ENCODE data around the gene COL18A1.

The COL18A1 gene

DNA sequence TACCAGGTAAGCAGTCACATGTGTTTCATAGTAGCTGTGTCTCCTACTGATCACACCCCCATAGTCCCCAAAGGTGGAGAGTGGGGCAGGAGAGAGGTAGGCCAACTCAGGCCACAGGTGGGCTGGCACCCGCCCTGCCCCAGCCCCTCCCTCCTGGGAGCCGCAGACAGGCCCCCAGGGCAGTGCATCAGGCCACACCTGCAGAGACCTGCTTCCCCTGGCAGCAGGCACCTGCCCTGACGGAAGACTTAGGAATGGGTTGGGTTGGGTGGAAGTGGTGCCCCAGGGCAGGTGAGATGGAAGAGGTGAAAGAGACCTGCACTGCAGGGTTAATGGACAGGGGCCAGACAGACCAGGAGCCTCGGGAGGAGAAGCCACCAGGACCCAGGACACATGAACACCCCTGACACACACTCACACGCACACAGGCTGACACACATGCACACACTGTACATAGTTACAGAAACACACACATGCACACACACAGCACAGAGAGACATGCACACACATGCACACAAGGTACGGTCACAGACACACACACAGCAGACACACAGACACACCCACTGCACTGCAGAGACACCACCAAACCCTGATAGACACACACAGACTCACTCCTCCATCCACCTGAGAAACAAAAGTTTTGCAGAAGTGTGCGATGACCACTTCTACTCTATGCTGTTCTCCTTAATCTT is 1.7 kb upstream of the COL18A1 start:
- DNase-seq: no peak

DNA sequence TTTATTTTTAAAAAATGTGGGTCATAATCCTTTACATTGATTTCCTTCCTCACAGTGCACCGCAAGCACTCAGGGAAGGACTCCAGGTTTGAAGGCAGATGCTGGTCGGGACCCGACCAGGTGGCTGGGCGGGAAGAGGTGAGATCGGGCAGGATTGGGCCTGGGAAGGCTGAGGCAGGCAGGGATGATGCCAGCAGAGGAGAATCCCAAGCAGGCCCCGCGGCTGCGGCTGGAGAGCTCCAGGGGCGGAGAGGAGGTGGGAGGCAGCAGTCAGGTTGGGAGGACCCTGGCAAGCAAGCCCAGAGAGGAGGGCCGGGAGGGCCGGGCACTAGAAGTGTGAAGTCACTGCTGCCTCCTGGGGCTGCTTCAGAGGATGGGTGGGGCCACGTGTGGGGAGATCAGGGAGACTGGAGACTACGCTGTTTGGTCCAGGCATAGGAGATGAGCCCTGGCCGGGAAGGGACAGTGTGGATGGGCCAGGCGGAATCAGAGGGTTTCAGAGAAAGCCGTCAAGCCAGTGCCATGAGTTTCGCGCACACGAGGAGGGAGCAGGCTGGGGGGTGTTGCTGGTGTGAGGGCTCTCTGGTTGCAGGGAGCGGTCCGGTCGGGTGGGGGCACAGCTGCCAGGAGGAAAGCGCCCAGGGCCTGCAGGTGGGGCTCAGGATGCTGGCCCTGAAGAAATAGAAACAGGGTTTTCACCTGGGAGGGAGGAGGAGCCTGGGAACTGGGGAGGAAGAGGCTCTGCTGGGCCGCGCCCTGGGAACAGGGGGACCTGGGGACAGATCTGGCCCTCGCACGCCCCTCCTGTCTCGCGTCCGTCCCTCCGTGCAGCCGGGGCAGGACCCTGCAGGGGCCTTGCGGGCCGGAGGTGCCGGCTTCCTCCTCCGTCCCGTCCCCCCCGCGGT is 888 bp upstream of the COL18A1 start:
- DNase-seq: no peak

DNA sequence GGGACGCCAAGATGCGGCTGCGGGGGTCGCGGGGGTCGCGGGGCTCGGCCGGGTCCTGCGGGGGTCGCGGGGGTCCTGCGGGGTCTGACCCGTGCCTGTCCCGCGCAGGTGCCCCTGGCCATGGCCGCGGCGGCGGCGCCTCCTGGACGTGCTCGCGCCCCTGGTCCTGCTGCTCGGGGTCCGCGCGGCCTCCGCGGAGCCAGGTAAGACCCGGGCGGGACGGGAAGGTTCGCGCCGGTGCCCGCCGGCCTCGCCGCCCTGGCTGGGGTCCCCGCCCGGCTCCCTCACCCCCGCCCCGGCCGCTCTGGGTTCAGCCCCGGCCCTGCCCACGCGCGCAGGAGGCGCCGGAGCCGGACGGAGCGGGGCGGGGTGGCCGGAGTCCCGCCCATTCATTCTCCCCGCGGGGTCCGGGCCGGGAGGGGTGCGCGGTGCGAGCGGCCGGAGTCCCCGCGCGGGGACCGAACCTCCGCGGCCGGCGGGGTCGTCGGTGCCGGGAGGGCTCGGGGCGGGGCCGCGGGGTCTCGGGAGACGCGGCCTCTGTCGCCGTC is 380 bp downstream of the COL18A1 start:
- no peak for DNase-seq

DNA sequence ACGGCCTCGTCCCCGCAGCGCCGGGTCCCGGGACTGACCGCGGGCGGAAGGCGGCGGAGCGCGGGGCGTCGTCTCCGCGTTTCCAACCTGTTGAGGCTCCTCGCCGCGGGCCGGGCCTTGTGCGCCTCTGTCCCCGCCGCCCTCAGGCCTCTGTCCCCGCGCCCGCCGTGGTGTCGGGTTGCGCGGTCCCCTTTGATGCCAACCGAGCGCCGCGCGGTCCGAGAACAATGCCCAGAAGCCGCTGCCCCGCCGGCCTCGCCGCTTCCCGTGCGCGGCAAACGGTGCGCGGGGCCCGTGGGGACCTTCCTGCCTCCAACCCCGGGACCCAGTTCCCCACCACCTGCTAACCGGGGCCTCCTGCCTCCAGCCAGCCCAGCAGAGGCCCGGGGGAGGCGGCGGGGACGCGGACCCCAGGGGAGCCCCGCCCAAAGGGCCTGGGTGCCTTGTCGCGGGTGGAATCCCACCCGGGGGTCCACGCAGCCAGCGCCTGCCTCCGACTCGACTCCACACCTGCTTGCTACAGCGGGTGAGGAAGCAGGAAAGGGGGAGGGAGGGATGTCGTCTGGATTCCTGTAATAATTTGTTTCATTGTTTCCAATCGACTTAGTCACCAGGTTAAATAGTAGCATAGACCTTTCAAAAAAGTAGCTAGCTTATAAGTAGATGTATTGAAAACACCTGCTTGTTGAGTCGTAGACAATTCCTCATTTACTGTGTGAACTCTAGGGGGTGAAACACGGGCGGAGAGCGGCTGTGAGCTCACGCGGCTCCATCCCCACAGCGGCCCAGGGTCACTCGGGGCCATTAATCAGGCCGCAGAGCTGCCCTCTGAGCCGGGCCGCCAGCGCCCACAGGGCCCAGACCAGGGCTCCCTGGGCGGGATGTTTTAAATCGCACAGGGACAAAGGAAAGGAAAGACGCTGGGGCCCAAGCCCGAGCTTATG is 1.1 kb downstream of the COL18A1 start:
- DNase-seq: no peak

DNA sequence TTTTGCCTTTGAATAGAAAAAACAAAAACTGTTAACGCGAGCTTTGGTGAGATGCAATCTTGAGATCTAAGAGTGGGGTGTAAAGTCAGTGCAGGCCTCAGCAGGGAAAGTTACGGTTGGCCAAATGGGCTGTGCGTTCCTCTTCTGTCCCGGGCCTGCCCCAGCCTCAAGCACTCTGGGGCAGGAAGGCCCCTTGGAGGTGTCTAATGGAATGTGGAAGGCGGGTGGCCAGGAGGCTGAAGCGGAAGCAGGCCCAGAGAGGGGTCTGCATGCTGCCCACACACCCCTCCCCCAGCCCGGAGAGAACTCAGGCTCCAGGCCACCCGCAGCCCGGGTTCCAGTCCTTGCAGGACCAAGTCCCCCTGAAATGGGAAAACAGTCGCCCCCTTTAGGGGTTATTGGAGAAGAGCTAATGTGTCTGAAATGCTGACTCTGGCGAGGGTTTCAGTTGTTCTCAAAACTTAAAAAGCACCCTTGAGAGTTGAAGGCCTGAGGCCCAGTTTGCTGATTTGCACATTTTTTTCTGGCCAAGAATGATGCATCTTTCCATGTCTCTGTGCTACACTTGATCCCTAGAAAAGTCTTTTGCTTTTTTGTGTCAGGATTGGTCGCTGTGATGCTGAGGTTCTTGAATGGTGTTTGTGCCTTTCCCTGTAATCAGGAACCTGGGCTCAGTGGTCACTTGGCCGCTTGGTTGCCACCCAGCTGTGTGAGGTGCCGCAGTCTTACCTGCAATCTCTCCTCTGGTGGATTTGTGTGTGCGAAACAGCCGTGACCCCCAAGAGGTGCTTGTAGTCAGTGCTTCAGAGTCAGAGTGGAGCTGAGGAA is 2.0 kb downstream of the COL18A1 start:
- DNase-seq: no peak

DNA sequence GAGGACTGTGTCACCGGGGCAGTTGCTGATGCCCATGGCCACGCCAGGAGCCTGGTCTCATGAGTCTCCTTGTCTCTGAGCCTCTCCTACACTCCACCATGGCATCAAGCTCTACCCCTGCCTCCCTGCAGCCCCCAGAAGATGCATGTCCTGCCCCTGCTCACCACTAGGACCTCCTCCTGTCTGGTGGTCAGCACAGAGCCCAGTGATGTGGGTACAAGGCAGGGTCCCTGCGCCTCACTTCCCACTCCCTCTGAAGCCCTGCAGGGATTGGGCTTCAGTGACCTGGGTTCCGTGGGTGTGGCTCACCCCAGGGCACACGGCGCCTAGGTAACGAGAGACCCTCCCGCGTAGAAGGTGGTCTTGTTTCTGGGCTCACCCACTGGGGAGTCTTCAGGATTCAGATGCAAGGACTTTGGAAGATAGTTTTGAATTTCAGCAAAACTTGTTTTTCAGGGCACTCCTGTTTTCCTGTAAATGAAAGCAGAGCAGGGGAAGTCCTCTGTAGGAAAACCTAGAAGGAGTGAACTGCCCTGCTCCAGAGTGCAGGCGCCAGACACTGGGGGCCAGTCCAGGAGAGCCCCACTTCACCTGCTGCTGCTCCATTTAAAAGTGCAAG is 2.8 kb downstream of the COL18A1 start:
- no peak for DNase-seq

DNA sequence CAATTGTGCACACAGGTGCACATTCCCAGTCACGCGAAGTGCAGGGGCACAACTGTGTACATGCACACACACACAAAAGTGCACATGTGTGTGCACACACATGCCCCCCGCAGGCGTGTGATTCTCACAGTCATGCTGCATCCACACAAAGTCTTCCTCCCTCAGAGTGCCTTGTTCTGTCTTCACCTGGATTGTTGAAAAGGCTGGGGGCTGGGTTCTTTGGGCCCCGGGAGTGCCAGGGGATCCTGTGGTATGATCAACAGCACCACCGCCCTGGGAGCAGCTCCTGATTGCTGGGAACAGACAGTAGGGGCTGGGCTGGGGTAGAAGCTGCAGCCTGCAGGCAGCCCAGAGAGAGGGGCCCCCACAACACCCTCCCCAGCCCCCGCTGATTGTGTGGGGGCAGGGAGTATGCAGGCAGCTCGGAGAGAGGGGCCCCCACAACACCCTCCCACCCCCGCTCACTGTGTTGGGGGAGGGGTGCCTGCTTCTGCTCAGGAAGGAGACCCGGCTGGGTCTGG is 3.4 kb downstream of the COL18A1 start:
- no peak for DNase-seq

DNA sequence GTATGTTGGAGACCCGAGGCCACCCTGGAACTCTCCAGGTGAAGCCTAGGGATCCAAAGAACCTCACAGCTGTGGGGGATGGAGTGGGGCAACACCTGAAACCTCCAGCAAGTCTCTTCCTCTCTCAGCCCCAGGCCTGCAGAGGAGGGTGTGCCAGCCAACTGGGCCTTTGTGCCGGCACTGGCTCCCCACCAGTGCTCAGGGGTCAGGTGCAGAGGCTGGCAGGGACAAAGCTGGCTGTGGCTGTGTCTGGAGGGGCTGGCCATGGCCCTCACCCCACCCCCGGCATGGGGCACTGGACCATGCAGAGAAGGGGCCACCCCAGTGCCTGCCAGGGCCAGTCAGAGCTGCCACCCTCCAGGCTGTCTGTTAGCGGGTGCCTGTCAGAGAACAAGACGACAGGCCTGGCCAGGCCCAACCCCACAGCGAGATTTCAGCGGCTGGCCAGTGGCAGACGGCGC is 3.9 kb downstream of the COL18A1 start:
- no peak for DNase-seq

DNA sequence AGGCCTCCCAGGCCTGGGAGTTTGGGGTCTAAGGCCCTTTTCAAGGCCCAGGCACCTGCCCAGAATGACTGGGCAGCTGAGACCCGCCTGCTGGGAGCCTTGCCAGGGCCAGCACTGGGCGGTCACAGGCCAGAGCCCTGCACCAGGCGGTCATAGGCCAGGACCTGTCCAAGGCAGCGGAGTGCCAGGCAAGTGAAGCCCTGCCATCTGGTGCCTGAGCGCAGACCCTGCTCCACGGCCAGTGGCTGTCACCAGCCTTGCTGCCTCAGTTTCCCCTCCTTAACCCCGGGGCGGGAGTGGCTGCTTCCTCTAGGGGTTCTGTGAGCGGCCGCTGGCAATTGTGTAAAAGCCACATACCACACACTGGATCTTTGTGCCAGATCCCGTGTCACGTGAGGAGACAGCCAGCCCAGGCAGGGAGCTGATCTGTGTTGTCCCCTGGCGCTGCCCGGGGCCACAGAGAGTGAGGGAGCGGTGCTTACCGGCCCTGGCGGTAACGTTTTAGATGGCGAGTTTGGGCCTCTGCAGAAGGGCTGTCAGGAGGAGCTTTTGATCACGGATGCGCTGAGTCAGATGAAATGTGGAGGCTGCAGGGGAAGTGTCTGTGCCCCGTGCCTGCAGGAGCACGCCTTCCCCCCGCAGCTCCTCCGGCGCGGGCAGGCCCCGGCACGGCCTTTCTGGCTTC is 4.6 kb downstream of the COL18A1 start:
- no peak for DNase-seq

DNA sequence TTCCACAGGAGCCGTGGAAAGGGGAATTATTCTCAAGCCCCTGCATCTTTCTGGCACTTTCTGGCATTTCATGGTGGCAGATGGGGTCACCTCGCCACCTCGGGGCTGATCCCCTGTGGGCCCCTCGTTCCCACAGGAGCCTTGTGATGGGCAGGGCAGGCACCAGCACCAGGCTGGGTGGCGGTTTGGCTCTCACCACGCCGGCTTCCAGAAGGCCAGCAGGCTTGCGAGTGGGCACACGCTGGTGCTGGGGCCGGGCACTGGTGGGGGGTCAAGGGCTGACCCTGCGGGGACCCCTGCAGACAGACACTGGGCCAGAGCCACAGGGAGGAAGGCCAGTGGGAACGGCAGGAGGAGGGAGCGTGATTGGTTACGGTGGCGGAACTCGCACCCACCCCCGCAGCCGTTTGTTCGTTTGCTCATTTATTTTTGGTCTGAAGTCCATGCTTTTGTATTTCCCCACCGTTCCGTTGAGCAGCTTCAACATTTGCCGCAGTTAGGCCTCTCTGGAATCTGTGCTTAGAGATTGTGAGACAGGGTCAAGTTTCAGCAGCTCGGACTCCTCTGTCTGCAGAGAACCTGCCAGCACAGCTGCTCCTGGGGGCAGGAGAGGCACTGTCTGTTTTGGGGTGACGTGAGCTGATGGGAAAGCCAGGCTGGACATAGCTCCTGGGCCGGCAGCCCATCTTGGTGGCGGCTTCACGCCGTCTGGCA is 5.3 kb downstream of the COL18A1 start:
- DNase-seq: no peak

DNA sequence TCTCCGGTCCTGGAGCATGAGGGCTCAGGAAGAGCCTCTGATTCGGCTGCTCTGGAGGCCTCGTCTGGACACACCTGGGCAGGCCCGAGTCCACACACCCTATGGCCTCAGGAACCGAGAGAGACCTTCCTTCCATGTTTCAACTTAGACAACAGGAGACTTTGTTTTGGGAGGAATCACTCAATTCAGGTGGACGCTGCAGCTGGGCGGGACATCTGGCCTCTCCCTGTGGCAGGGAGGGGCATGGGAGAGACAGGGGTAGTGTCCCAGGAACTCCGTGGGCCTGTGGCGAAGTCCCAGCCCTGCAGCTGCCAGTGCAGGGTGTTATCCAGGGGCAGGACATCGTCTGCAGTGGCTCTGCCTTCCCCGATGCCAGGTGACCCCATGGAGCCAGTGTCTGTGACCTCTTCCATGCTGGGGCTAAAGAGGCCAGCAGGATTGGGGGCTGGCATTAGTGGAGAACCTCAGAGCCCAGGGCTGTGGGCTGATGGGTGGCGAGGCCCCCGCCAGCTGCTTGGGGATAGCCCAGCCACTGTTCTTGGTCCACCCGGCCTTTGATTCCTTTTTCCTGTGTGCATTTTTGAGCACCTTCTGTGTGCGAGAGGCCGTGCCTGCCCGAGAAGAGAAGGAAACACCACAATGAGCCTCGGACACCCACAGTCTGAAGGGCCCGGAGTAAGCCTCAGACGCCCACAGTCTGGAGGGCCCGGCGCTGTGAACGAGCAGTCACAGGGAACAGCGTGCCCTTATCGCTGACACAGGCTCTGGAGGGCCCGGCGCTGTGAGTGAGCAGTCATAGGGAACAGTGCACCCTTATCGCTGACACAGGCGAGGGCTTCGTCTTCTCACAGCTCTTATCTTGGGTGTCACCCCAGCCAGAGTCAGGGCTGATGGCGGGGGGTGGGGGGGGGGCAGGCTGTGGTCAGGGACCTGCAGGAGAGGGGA is 6.2 kb downstream of the COL18A1 start:
- no peak for DNase-seq

DNA sequence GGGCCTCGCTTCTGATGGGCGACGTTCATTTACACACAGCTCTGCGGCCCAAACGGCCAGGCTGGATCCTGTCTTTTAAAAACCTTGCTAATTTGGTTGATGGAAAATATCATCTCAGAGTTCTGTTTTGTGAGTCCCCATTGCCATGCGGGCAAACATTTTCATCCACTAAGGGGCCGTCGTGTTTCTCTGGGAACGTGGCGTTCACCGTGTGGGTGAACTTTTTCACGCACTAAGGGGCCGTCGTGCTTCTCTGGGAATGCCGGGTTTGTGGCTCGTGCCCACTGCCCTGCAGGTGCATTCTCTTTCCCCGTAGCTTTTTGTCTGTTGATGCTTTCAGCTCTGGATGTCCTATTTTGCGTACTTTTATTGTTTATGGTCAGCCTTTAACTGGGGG is 6.8 kb downstream of the COL18A1 start:
- DNase-seq: no peak

DNA sequence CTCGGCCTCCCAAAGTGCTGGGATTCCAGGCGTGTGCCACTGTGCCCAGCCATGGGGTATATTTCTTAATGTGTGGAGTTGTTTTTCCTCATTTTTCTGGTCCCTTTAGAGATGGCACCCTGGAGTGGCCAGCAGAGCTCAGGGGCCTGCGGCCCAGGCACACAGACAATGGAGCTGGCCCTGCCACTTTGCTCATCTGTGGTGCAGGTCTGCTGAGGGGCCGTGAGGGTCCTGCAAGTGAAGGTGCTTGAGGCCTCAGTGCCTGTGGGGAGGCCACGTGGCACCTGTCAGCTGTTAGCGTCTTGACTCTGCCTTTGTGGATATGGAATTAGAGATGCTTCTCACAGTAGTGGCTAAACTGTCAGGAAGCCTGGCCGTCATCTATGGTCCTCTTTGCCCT is 7.5 kb downstream of the COL18A1 start:
- DNase-seq: no peak

DNA sequence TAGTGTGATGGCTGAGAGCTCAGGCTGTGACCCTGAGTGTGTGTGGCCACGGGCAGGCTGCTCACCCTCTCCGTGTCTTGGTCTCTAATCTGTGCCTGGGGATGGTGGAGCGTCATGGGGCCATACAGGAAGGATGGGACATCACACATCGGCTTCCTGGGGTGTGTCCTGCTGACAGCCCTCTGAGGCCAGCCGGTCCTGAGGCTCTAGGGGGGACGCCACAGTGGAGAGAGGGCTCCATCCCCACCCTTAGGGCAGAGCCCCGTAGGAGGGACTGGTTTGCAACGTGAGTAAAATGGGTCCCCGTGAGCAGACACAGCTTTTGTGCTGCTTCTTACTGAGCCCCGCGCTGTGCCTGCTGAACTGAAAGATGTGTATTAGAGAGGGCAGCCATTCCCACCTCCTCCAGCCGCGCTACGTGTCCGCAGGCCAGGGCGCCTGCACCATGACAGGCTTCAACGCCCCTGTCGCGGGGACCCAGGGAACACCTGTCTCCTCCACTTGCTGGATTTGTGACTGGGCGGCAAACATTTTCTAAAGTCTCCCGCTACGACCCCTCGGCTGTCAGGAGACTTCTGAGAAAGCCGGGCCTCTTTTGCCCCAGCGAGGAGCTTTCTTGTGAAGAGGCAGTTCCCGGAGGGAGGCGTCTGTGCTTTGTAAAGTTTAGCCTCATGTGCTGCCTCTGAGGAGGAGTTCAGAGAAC is 8.1 kb downstream of the COL18A1 start:
- no peak for DNase-seq

DNA sequence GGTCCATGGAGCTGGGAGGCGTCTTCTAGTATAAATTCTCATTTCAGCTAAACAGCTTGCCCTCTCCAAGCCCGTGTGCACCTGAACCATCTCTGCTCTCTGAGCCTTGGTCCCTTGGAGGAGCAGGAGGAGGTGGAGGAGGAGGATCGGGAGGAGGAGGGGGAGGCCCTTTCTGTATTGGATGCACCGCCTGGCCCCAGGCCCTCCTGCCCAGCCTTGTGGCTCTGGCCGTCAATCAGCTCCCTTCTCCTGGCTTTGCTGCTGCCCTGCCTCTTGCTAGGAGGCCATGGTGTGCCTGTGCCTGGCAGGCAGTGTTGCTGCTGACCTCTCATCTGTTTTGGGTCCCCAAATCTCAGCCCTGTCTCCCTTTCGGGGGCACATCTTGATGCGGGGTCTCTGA is 9.0 kb downstream of the COL18A1 start:
- DNase-seq: no peak

DNA sequence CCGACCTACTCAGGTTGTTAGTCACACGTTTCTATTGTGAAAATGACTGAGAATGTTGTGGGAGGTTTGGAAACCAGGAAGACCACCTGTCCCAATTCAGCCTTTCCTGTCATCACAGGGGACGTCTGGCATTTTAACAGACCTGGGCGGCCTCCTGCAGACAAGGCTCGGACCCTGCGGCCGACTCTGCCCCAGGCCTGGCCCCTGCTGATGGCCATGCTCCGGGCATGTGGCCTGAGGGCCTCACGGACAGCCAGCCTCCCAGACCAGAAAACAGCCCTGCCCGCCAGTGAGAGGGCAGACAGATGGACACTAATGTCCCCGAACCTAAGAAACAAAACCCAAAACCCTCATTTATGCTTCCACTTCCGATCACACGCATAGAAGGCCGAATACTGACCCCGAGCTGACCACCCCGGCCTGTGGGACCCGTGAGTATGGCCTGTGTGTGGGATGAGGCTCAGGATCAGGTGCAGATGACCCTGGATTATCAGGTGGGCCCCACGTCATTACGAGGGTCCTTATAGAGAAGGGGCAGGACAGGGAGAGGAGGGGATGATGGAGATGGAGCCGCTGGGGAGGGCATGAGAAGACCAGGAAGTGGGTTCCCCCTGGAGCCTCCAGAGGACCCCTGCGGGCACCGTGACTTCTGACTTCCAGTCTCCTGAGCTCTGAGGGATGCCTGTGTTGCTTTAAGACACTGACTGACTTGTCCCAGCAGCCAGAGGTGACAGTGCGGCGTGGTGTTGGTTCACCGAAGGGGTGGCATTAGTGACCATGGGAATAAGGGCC is 9.6 kb downstream of the COL18A1 start:
- no peak for DNase-seq

All from CD4-positive, alpha-beta T cell treated with Interleukin-10 for 1 hour (primary cell).